Spleen (tissue), 7 donors: ENCODE data around the gene MAPK10.

Source experiments
- CTCF ChIP-seq, 11 experiments: fragments of 200-600 bp in 7 of 11; fragments of 450-650 bp in 4 of 11; sonication (generic) in 4 of 11; IDR thresholded peaks in 8 of 11; conservative IDR thresholded peaks in 3 of 11; 1 replicate in 7 of 11; 2 replicates in 4 of 11; pipeline versions ENCODE4 v1.4.0 to v1.8.0; 2016 to 2021; ENCODE audit warnings: antibody characterized with exemption in 11 of 11, inconsistent platforms in 4 of 11, mild to moderate bottlenecking in 1 of 11
- POLR2A ChIP-seq, 3 donors: fragments of 450-650 bp; IDR thresholded peaks; one replicate each; pipeline ENCODE4 v1.5.1; 2017; ENCODE audit warnings: antibody characterized with exemption in 3 of 3, mild to moderate bottlenecking in 1 of 3
- donor health status: DM: no; HTN: no; CAD: no; lungs with moderate emphysema.
- donor health status: DM: no; HTN: no; CAD: no.
- donor health status: DM: no; HTN: no; CAD: no.

GRCh38 chr4:86032476-86033022 lies 327.3 kb downstream of the MAPK10 start:
- TF ChIP-seq POLR2A (IDR thresholded peaks at IDR 0.05) (no peak), CTCF (IDR thresholded peaks at IDR 0.05 in 8 of 11, conservative IDR thresholded peaks at IDR 0.05 in 3 of 11) (no peak)
